ENCODE measurements around the gene VPS26C. TPM values are rescaled to one million over a fixed set of nuclear protein-coding genes. Genes with fewer than 3 reads are reported as not detected.

VPS26C gene
- total and polyA plus RNA-seq, 2 of the 8 experiments (the other 6 are each of a cell fraction or from before 2014, with no cell fraction given), result 43.5 to 71.6 TPM

DNA sequence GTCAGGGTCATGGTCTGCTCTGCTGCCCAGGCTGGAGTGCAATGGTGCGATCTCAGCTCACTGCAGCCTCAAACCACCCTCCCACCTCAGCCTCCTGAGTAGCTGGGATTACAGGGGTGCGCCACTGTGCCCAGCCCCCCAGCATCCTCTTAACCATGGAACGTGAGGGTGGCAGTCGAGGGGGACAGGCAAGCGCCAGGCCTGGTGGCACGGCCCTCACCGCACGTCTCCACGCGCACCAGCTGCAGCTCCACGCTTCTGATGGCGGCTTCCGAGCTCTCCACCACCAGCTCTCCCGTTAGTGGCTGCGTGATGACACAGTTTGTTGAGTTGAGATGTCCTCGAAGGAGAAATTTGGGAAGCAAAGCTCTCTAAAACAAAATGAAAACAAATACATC lies 39.1 kb downstream of the VPS26C start (continued):
- TF ChIP-seq SAP30 (IDR thresholded peaks at IDR 0.05; ENCODE audit: insufficient read depth, insufficient replicate concordance, low read length) (no peak), SIN3A (conservative IDR thresholded peaks at IDR 0.05 in 1 of 2, IDR thresholded peaks at IDR 0.05 in 1 of 2; ENCODE audit: low read depth in 1 of 2, low read length in 2 of 2) (no peak), CHD1 (IDR thresholded peaks at IDR 0.05; ENCODE audit: low read depth, low read length) (no peak), EGR1 (IDR thresholded peaks at IDR 0.05; ENCODE audit: borderline replicate concordance, low read depth, low read length) (no peak), TCF12 (IDR thresholded peaks at IDR 0.05; ENCODE audit: low read depth, low read length) (no peak), CEBPB (IDR thresholded peaks at IDR 0.05; ENCODE audit: low read depth, low read length) (no peak), MAFK (IDR thresholded peaks at IDR 0.05; ENCODE audit: low read depth, low read length) (no peak)
- TF ChIP-seq, protein P1, sequence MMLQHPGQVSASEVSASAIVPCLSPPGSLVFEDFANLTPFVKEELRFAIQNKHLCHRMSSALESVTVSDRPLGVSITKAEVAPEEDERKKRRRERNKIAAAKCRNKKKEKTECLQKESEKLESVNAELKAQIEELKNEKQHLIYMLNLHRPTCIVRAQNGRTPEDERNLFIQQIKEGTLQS (IDR thresholded peaks at IDR 0.05; ENCODE audit: insufficient read depth, low read depth, low read length), result no peak
